ENCODE measurements around the gene TM4SF1. TPM values are rescaled to one million over a fixed set of nuclear protein-coding genes. Genes with fewer than 3 reads are reported as not detected.

Gene TM4SF1
- total RNA-seq, 2 experiments from 2014 or later = not detected

- POLR2A ChIA-PET = no interaction called here
- H3K27me3 Mint-ChIP-seq = peaks cover 28% of the 10 kb centered on the region
- H3K4me3 Mint-ChIP-seq = no peak overlapping the region
Observed at GRCh38 chr3:149402481-149402880, 25.0 kb upstream of the TM4SF1 start.

GRCh38 chr3:149401926-149402310, 24.5 kb upstream of the TM4SF1 start:
- Mint-ChIP-seq H3K27me3 (peaks cover 28% of the 10 kb centered on the region), H3K36me3 (no peaks in the 10 kb centered on the region), H3K4me1 (peaks cover 2% of the 10 kb centered on the region), H3K27ac (no peak overlapping the region), H3K4me3 (no peak overlapping the region), H3K9me3 (no peaks in the 10 kb centered on the region)
- no peak for ATAC-seq (ENCODE audit: low read depth)
- no peak for DNase-seq
- POLR2A ChIA-PET = no interaction called here

More at GRCh38 chr3:149402481-149402880, 25.0 kb upstream of the TM4SF1 start:
- Mint-ChIP-seq H3K27ac (no peak overlapping the region), H3K9me3 (no peaks in the 10 kb centered on the region), H3K4me1 (peaks cover 2% of the 10 kb centered on the region), H3K36me3 (no peaks in the 10 kb centered on the region)
- ATAC-seq (ENCODE audit: low read depth) = no peak
- no peak for DNase-seq

- H3K27me3 Mint-ChIP-seq = peaks cover 33% of the 10 kb centered on the region
- H3K27ac Mint-ChIP-seq = no peak overlapping the region
- peaks cover 2% of the 10 kb centered on the region for H3K4me1 Mint-ChIP-seq
- H3K36me3 Mint-ChIP-seq = no peaks in the 10 kb centered on the region
- POLR2A ChIA-PET = no interaction called here
- DNase-seq = no peak
- H3K4me3 Mint-ChIP-seq = no peak overlapping the region
- H3K9me3 Mint-ChIP-seq = no peaks in the 10 kb centered on the region
- ATAC-seq (ENCODE audit: low read depth) = no peak
Observed at GRCh38 chr3:149401212-149401925, 23.9 kb upstream of the TM4SF1 start.

- no peak for ATAC-seq (ENCODE audit: low read depth)
- H3K27me3 Mint-ChIP-seq = peaks cover 30% of the 10 kb centered on the region
- no peak overlapping the region for H3K4me3 Mint-ChIP-seq
- H3K36me3 Mint-ChIP-seq = no peaks in the 10 kb centered on the region
- POLR2A ChIA-PET = no interaction called here
- no peaks in the 10 kb centered on the region for H3K9me3 Mint-ChIP-seq
- H3K4me1 Mint-ChIP-seq = peaks cover 2% of the 10 kb centered on the region
- H3K27ac Mint-ChIP-seq = no peak overlapping the region
- DNase-seq = no peak
Observed at GRCh38 chr3:149400645-149401044, 23.2 kb upstream of the TM4SF1 start.

GRCh38 chr3:149398296-149398695, 20.8 kb upstream of the TM4SF1 start:
- Mint-ChIP-seq H3K9me3 (no peaks in the 10 kb centered on the region), H3K36me3 (no peaks in the 10 kb centered on the region), H3K27me3 (peaks cover 18% of the 10 kb centered on the region), H3K4me1 (peaks cover 2% of the 10 kb centered on the region), H3K4me3 (no peak overlapping the region), H3K27ac (no peak overlapping the region)
- POLR2A ChIA-PET = no interaction called here
- DNase-seq (no peak), ATAC-seq (ENCODE audit: low read depth) (no peak)

- ATAC-seq (ENCODE audit: low read depth) = no peak
- DNase-seq = no peak
- H3K4me1 Mint-ChIP-seq = peaks cover 2% of the 10 kb centered on the region
- H3K36me3 Mint-ChIP-seq = no peaks in the 10 kb centered on the region
- POLR2A ChIA-PET = no interaction called here
- no peaks in the 10 kb centered on the region for H3K9me3 Mint-ChIP-seq
- no peak overlapping the region for H3K27ac Mint-ChIP-seq
- no peak overlapping the region for H3K4me3 Mint-ChIP-seq
- H3K27me3 Mint-ChIP-seq = peaks cover 13% of the 10 kb centered on the region
Observed at GRCh38 chr3:149397528-149397927, 20.1 kb upstream of the TM4SF1 start.

- Mint-ChIP-seq H3K9me3 (no peaks in the 10 kb centered on the region), H3K27me3 (peaks cover 12% of the 10 kb centered on the region), H3K4me1 (peaks cover 2% of the 10 kb centered on the region), H3K27ac (no peak overlapping the region), H3K4me3 (no peak overlapping the region), H3K36me3 (no peaks in the 10 kb centered on the region)
- ATAC-seq (ENCODE audit: low read depth) = no peak
- no peak for DNase-seq
- POLR2A ChIA-PET = no interaction called here
Observed at GRCh38 chr3:149396476-149396875, 19.0 kb upstream of the TM4SF1 start.

- no peaks in the 10 kb centered on the region for H3K4me1 Mint-ChIP-seq
- no peak overlapping the region for H3K4me3 Mint-ChIP-seq
- H3K27ac Mint-ChIP-seq = no peak overlapping the region
- DNase-seq (no peak), ATAC-seq (ENCODE audit: low read depth) (no peak)
- H3K27me3 Mint-ChIP-seq = peaks cover 12% of the 10 kb centered on the region
- no peaks in the 10 kb centered on the region for H3K36me3 Mint-ChIP-seq
- POLR2A ChIA-PET = no interaction called here
- no peaks in the 10 kb centered on the region for H3K9me3 Mint-ChIP-seq
Observed at GRCh38 chr3:149395107-149396089, 17.9 kb upstream of the TM4SF1 start.

GRCh38 chr3:149393345-149394160, 16.1 kb upstream of the TM4SF1 start:
- POLR2A ChIA-PET = no interaction called here
- Mint-ChIP-seq H3K36me3 (no peaks in the 10 kb centered on the region), H3K4me3 (no peak overlapping the region), H3K4me1 (no peaks in the 10 kb centered on the region), H3K9me3 (no peaks in the 10 kb centered on the region), H3K27me3 (peaks cover 7% of the 10 kb centered on the region), H3K27ac (no peak overlapping the region)
- DNase-seq = no peak
- no peak for ATAC-seq (ENCODE audit: low read depth)

- POLR2A ChIA-PET = no interaction called here
- H3K36me3 Mint-ChIP-seq = no peaks in the 10 kb centered on the region
- ATAC-seq (ENCODE audit: low read depth) (no peak), DNase-seq (no peak)
- no peaks in the 10 kb centered on the region for H3K9me3 Mint-ChIP-seq
- H3K27ac Mint-ChIP-seq = no peak overlapping the region
- H3K27me3 Mint-ChIP-seq = peaks cover 9% of the 10 kb centered on the region
- no peaks in the 10 kb centered on the region for H3K4me1 Mint-ChIP-seq
- no peak overlapping the region for H3K4me3 Mint-ChIP-seq
Observed at GRCh38 chr3:149391960-149392359, 14.5 kb upstream of the TM4SF1 start.

- Mint-ChIP-seq H3K4me1 (no peaks in the 10 kb centered on the region), H3K27me3 (peaks cover 7% of the 10 kb centered on the region), H3K9me3 (no peaks in the 10 kb centered on the region), H3K27ac (no peak overlapping the region), H3K36me3 (no peaks in the 10 kb centered on the region), H3K4me3 (no peak overlapping the region)
- no peak for ATAC-seq (ENCODE audit: low read depth)
- POLR2A ChIA-PET = no interaction called here
- DNase-seq = no peak
Observed at GRCh38 chr3:149390772-149391212, 13.3 kb upstream of the TM4SF1 start.

GRCh38 chr3:149390294-149390693, 12.8 kb upstream of the TM4SF1 start:
- ATAC-seq (ENCODE audit: low read depth) (no peak), DNase-seq (no peak)
- Mint-ChIP-seq H3K4me1 (no peaks in the 10 kb centered on the region), H3K36me3 (no peaks in the 10 kb centered on the region), H3K27me3 (peaks cover 7% of the 10 kb centered on the region), H3K27ac (no peak overlapping the region), H3K4me3 (no peak overlapping the region), H3K9me3 (no peaks in the 10 kb centered on the region)
- POLR2A ChIA-PET = no interaction called here

All from activated naive CD8-positive, alpha-beta T cell treated with anti-CD3 and anti-CD28 coated beads, Interleukin-2, amount 10 ng/mL, durations not matched to agents 7 days and 5 days (primary cell).